GM21515 (cell line): ENCODE measurements around the gene STUB1.
"Not testable (repeated sequence)": the region's sequence is repeated elsewhere in the genome, so short reads cannot be mapped to it uniquely, and the experiment has no call there.

Source experiments
- ATAC-seq: cut with Tn5 transposase; IDR thresholded peaks from one replicate; pipeline ENCODE4 v1.9.1; 2021; ENCODE audit not compliant: unreplicated experiment

STUB1 gene

DNA sequence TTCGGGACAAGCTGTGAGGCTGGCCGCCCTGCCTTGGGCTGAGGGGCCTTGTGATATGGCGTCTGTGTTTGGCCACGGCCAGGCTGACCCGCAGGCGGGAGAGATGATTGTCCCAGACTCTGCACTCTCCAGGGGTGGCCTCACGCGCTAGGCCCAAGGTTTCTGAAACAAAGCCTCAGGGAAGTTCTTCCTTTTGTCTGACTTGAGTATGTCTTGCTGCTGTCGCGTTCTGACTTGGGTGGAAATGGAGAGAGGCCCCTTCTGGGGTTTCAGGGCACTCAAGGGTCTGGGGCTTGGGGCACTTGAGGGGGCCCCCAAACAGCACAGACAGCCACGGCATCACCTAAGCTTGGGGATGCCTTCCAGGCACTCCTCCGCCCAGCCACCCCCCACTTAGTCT lies 30.9 kb downstream of the STUB1 start:
- ATAC-seq: no peak

DNA sequence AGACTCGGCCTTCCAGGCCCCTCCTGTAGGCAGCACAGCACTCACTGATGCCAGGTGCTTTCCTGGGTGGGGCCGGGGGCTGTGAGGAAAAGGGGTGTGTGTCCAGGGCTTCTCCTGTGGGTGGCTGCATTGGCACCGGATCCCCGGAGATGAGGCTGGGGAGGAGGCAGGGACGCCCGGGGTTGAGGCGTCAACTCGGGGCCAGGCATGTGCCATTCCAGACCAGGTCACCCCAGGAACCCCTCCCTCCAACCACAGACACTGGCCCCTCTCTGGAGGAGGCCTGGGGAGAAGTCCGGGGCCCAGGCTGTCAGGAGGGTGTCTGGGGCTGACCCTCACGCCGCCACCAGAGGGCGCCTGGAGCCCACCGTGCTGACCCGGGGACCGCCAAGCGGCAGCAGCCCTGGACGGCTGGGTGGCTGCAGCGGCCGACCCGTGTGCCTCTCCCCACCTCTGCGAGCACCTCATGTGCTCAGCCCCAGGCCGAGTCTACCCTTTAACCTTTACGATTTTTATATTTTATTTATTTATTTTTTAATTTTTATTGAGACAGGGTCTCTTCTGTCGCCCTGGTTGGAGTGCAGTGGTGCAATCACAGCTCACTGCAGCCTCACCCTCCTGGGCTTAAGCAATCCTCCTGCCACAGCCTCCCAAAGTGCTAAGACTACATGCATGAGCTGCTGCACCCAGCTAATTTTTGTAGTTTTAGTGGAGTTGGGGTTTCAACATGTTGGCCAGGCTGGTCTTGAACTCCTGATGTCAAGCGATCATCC lies 31.5 kb downstream of the STUB1 start:
- no peak for ATAC-seq

DNA sequence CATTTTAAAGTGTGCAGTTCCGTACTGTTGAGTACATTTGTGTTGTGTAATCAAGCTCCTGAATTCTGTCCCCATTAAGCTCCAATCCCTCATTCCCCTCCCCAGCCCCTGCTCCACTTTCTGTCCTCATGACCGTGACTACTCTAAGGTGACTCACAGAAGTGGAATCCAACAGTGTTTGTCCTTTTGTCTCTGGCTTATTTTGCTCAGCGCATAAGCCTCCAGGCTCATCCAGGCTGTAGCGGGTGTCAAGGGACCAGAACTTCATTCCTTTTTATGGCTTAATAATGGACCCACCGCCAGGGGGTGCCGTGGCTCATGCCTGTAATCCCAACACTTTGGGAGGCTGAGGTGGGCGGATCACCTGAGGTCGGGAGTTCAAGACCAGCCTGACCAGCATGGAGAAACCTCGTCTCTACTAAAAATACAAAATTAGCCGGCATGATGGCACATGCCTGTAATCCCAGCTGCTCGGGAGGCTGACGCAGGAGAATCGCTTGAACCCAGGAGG lies 32.6 kb downstream of the STUB1 start:
- ATAC-seq: not testable (repeated sequence)

DNA sequence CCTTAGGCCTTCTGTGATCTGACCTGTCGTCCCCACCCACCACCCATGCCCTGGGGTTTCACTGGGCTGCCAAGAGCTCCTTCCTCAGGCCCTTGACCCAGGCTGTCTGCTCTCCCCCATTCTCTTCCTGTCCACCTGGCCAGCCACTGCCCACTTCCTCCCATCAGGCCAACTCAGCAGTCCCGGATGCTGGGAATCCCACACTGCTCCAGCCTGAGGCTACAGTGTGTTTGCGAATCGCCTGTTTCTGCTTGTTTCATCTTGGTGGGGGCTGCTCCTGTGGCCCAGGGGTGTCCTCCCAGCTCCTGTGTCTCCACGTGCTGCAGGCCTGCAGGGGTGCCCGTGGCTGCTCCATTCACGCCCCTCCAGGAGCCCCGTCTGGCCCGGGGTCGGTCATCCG lies 33.9 kb downstream of the STUB1 start:
- no peak for ATAC-seq

- peak; percentile 60 for ATAC-seq
Measured at GRCh38 chr16:714558-715476, 34.6 kb downstream of the STUB1 start, which contains the start of gene METRN. METRN (plus strand) TSS chr16:715118; CDS start chr16:715290, 172 bp downstream.

DNA sequence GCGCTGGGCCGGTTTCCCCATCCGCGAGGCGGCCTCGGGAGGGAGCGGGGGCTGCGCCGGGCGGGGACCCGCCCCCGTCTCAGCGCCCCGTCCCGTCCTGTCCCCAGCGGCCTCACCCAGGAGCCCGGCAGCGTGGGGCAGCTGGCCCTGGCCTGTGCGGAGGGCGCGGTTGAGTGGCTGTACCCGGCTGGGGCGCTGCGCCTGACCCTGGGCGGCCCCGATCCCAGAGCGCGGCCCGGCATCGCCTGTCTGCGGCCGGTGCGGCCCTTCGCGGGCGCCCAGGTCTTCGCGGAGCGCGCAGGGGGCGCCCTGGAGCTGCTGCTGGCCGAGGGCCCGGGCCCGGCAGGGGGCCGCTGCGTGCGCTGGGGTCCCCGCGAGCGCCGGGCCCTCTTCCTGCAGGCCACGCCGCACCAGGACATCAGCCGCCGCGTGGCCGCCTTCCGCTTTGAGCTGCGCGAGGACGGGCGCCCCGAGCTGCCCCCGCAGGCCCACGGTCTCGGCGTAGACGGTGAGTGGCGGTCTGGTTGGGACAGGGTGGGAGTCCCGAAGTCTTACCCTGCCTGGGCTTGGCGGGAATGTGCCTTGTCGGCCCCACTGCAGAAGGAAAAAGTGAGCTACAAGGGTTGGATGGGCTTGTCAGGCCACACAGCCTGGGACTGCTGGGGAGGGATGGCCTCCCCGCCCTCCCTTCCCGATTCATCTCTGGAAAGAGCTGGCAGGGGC lies 35.4 kb downstream of the STUB1 start:
- peak; percentile 3 for ATAC-seq

GRCh38 chr16:716200-716568 lies 36.0 kb downstream of the STUB1 start:
- no peak for ATAC-seq

GRCh38 chr16:716768-717325 lies 36.6 kb downstream of the STUB1 start:
- no peak for ATAC-seq

DNA sequence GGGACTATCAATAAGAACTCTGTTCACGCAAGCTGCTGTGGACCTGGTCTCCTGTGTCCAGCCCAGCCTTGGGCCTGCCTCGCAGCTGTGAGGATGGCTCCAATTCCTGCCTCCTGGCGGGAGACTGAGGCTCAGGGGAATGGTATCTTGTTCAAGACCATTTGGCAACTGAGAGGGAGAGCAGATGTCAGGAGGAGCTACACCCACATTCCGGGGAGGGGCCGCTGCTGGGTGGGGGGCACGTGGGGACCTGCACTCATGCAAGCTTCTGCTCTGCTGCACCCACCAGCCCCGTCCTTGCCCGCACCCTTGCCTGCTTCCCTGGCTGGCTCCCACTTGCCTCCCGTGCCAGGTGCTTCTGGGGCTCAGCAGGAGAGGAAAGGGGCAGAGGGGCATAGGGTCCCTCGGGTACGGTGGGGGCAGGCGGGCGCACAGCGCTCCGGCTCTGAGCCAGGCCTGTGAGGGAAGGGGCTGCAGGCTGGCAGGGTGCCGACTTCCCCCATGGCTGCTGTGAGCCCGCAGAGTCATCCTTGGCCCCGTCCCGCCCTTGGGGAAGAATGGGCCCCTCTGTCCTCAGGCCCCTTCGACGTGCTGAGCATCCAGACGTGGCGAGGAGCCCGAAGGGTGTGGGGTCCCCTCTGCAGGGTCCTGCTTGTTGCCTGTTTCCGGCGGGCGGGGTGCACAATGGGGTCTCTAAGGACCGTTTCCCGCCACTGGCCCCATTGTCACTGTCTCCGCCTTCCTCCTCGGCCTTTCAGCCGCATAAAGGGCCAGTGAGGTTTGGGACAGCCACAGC lies 37.4 kb downstream of the STUB1 start:
- ATAC-seq: no peak

DNA sequence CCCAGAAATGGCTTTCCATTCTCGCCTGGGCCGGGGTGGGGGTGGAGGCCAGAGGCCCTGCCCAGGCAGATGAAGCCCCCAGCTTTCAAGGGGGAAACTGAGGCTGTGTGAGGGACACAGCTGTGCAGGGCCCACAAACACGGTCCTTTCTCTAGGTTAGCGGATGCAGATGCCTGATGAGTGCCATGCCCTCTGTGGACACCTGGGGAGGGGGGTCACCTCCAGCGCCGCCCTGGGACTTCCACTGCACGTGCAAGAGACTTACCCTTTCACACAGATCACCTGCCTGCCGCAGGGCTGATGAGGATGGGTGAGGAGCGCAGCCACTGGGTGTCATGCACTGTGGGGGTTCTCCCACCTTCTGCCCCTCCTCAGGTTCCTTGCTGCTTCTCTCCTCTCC lies 38.2 kb downstream of the STUB1 start:
- no peak for ATAC-seq

- no peak for ATAC-seq
Measured at GRCh38 chr16:718922-719321, 38.7 kb downstream of the STUB1 start.

DNA sequence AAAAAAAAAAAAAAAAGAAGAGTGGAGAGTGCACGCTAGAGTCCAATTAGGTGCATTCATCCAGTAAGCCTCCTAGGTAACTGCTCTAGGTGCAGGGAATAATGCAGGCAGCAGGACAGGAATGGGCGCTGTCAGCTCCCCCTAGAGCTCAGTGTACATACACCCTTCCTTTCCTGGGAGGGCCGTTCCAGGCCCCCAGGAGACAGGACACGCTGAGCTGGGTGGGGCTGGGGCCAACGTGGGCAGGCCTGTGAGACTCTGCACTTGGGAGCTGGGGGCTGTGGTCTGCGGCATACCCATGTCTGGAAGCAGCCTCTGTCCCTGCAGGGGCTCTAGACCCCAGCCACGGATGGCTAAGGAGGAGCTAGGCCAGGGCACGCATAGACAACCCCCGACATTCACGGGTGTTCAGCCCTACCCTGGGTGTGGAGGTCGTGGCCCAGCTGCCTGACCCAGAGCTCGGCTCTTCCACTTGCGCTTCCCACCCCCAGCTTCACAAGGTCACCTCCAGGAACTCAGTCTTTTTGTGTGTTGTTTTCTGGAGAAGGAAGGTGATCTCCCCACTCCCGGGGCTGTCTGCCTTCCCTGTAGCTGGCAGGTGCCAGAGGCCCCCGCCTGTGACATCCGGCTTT lies 39.7 kb downstream of the STUB1 start:
- ATAC-seq: no peak

DNA sequence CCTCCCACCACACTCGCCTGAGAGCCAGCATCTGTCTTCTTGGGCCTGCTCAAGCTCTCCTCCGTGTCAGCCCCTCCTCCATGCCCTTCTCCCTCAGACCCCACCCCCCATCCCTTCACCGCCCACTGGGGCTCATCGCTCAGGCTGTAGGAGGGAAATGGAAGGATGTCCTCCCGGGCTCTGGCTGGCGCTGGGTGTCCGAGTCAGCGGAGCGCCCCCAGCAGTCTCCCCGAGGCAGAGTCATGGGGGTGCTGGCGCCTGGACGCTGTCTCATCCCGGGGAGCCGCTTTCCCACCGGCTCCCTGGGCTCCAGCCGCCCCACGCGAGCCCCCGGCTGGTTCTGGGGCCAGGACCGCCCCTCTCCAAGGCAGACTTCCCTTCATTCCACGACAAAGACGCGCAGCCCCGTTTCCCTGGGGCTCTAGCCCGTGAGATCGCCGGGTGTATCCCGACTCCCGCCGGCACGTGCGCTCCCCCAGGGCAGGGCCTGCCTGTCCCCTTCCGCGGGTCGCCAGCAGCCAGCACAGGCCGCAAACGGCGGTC lies 40.3 kb downstream of the STUB1 start:
- peak; percentile 12 for ATAC-seq

DNA sequence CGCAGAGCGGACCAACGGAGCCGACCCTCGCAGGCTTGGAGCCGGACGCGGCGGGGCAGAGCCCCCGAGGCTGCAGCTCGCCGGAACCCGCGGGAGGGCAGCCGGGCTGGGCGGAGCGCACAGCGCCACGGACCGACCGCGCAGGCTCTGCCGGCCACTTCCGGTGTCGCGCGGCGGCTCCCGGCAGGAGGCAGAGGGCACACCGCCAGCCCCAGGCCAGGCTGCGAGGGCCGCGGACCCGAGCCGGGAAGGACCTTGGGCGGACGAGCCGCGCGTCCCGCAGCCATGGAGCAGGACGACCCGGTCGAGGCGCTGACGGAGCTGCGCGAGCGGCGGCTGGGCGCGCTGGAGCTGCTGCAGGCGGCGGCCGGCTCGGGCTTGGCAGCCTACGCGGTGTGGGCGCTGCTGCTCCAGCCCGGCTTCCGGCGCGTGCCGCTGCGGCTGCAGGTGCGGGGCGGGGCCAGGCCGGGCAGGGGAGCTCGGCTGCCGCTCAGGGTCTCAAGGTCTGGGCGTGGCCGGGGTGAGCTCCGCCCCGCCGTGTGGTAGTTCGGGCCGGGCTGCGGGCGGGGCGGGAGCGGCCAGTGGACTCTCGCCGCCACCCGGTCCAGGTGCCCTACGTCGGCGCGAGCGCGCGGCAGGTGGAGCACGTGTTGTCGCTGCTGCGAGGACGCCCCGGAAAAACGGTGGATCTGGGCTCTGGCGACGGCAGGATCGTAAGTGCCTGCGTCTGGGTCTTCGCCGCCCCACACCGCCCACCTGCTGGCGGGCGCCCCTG lies 41.0 kb downstream of the STUB1 start, which contains the start of gene ANTKMT:
TSS of gene ANTKMT (plus strand) at position 157 of the 775 bp plus-strand sequence. CDS start at position 286, 129 bp downstream.
- peak; percentile 63 for ATAC-seq

DNA sequence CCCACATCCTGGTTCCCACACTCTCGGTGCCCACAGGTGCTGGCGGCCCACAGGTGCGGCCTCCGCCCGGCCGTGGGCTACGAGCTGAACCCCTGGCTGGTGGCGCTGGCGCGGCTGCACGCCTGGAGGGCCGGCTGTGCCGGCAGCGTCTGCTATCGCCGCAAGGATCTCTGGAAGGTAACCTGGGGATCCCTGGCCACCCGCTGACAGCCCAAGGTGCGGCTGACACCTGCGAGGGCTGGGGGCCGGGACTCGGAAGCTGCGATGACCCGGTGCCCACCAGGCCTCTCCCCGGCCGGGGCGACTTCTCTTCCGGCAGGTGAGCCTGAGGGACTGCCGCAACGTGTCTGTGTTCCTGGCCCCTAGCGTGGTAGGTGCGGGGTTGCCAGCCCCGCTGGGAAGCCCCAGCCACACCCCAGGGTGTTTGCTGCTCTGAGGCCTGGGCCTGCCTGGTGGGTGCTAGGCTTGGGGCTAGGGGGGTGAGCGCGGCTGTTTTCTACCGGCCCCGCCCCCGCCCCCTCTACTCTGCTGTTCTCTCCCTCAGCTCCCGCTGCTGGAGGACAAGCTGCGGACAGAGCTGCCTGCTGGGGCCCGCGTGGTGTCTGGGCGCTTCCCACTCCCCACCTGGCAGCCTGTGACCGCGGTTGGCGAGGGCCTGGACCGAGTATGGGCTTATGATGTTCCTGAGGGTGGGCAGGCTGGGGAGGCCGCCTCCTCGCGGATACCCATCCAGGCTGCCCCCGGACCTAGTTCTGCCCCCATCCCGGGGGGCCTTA lies 41.7 kb downstream of the STUB1 start:
- ATAC-seq: no peak

DNA sequence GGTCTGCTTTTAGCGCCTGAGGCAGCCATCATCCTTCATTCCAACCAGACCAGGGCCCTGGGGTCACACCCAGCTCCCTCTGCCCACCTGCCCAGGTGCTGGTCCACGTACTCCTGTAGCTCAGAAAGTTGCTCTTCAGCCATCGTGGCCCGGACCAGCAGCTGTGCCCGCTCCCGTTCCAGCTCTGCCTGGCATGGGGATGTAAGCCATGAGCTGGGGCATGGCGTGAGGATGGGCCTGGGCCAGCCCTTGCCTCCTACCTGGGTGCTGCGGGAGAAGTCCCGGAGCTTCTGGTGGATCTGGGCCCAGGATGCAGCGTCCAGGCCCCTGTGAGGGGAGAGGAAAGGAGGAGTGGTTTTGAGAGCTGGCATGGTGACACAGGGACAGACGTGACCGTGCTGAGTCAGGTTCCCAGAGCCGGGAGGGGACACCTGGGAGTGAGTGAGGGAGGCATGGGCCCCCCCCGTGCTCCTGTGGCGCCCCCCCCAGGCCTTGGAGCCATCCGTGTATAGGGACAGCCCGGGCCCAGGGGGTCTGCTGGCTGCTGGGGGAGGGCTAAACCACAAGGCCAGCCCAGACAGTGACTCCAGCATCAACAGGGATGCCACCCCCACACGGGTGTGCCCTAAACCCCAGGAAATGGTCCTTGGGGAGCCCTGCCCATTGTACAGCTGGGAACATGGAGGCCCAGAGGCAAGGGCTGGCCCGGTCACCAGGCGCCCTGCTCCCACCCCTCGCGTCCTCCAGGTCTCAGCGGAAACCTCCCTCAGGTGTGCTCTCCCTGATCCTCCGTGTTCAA lies 42.8 kb downstream of the STUB1 start:
- ATAC-seq: no peak

DNA sequence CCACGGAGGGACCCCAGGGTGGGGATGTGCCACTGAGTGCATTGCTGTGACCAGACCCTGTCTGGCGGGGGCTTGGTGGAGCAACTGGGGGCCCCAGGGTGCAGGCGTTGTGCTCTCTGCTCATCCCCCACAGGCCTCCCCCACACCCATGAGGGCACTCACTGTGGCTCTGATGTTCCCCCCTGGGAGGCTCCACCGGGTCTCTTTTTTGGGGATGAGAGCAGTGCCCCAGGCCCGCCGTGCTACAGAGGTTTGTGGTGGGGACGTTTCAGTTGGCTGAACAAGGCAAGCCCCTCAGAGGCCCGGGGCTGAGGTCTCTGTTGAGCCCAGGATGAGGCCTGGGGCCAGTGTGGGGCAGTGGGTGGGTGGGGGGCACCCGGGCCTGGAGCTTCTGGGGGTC lies 43.5 kb downstream of the STUB1 start:
- ATAC-seq: no peak
